Stimulated activated CD8-positive, alpha-beta memory T cell treated with anti-CD3 and anti-CD28 coated beads, Interleukin-4, amount 100 ng/mL, for 1 hour (primary cell): ENCODE data around the gene PTGFR.

ENCODE experiments used
- DNase-seq, 2 donors: peaks; one replicate each; pipeline ENCODE4 v3.0.0-alpha.2; 2020; ENCODE audit warnings: low read depth in 2 of 2, low spot score in 1 of 2

PTGFR gene, protein sequence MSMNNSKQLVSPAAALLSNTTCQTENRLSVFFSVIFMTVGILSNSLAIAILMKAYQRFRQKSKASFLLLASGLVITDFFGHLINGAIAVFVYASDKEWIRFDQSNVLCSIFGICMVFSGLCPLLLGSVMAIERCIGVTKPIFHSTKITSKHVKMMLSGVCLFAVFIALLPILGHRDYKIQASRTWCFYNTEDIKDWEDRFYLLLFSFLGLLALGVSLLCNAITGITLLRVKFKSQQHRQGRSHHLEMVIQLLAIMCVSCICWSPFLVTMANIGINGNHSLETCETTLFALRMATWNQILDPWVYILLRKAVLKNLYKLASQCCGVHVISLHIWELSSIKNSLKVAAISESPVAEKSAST

DNA sequence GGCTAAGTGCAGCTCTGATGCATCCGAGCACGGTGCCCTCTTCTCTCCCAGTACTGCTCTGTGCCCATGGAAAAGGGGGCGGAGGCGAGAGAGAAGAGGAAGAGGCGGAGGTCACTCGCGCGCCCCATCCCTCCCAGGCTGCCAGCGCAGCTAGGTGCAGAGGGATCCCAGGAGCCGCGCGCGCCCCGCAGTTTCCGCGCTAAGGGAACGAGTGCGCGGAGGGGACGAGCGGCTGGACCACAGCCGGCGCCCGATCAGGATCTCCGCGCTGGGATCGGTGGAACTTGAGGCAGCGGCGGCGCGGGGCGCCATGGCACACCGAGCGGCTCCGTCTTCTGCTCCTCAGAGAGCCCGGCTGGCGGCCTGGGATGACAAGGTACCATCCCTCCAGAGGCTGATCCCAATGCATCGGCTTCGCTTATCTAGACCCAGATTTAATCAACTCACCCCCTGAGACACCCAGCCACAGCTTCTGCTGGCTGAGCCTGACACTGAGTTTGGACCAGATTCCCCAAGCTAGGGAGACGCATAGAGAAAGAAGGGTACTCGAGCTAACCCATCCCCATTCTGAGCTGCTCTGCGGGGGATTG lies at the start of gene PTGFR:
TSS of gene PTGFR (plus strand) at position 114 of the 590 bp plus-strand sequence. CDS start 1,770 bp downstream, outside the sequence.
- no peak for DNase-seq

DNA sequence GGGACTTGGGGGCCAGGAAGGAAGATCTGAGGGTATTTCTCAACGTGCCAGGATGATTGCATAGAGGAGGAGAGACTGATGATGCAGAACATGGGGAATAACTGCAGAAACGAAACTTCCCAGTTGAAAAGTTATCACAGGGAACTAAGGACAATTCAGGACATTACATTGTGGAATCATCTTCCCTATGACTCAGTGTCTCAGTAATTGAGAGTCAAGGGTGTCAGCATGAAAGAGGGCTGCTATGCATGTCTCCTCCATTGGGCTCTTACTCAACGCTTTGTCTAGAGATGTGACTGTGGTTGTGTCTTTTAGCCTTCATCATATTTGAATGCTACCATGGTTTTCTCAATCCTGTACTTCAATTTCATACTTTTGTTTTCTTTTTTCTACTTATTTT lies 48.9 kb upstream of the PTGFR start:
- no peak for DNase-seq

DNA sequence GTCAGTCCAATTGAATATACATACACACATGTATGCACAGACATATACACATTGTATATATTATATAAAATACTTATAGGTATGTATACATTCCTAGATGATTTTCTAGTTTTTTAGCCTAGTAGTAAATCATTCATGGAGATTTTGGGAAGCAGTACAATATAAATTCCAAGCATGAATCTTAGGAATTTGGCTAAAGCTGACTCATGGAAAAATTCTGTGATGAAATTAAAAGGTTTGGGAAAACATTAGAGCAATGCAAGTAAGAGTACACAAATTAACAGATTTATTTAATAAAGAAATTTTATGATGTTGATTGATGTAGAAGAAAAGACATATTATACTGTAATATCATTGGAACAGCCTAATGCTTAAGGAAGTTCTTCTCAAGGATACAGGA lies 43.7 kb upstream of the PTGFR start:
- no peak for DNase-seq

DNA sequence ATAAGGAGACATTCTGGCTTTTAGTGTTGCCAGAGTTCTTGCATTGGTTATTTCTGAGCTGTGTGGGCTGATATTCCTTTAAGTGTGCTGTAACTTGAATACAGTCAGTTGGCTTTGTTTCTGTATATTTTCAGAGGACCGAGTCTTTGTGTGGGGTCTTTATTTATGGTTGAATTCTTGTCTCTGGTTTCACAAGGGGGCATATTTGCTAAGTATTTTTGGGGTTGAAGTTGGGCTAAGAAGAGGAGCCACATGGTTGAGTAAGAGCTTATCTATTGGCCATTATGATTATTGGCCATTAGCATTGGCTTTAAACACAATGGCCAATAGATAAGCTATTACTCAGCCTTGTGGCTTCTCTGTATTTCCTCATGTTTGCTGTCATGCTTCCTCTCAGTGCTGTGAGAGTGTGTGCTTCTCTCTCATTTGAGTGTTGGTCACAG lies 26.3 kb upstream of the PTGFR start:
- no peak for DNase-seq

DNA sequence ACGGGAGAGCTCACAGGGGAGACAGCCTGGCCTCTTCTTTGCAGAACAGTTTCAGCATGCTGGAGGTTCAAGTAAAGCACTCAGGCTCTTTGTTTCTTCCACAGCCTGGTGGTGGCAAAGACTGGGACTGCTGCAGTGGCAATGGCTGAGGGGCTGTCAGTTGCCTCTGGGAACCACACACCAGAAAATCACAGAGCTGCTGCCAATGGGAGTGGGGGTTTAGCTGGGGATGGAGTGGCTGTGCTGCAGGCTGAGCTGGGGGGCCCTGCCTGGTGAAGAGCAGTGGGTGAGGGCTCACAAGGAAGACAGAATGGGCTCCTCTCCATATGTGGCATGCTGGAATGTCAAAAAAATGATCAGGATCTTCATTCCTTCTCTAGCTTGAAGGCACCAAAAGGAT lies 25.6 kb upstream of the PTGFR start:
- DNase-seq: no peak

DNA sequence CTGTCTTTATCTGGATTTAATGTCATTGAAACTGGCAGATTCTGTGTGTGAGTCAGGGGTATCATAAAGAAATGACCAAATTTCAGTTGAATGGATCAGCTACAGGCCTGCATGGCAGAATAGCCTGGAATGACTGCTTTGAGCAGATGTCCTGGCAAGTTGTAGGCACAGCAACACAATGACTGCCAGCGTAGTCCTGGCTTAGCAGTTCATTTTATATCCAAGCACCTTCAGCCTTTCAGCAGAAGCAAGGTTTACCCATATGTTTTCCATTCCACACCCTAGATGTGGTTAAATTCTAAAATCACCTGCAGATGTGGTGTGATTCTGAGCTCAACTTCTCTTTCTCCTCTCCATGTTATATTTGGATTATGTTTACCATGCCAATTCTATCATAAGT lies 22.3 kb upstream of the PTGFR start:
- DNase-seq: no peak

DNA sequence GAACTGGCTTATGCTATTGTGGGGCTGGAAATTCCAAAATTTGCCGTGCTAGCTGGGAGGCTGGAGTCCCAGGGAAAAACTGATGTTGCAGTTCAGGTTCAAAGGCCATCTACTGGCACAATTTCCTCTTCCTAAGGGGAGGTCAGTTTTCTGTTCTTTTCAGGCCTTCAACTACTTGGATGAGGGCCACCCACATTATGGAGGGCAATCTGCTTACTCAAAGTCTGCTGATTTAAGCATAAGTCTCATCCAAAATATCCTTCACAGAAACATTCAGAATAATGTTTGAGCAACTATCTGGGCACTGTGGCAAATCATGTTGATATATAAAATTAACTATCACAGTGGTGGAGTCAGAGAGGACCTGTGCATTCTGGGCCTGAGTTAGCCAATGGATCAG lies 21.2 kb upstream of the PTGFR start:
- no peak for DNase-seq

DNA sequence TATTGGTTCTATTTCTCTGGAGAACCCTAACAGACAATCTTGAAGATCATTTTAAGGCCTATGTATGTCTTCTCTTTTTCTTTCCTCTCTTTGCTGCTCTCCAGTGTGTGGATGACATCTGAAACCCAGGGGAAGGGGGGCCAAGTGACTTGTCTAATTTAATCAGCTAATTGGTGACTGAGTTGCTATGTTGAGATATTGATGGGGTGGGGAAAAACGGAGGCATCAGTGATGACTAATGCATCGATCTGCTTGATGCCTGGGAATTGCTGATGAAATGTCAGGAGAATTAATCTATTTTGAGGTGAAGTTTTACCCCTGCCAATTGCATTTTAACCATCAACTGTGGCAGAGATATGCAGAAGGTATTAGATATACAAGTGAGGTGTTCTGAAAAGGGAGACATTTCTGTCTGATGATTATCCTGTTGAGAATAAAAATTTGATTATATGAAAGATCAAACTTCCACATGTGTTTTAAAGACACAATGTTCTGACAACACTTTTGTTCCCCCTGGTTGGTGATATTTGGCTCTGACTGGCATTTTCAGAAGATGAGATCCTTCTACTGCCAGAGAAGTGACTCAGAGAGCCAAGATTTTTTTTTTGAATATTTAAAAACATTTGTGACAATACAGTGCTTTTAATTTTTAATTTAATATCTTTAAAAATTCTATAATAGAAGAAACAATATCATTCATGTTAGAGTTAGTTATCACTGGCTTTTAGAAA lies 18.7 kb upstream of the PTGFR start:
- DNase-seq: no peak

DNA sequence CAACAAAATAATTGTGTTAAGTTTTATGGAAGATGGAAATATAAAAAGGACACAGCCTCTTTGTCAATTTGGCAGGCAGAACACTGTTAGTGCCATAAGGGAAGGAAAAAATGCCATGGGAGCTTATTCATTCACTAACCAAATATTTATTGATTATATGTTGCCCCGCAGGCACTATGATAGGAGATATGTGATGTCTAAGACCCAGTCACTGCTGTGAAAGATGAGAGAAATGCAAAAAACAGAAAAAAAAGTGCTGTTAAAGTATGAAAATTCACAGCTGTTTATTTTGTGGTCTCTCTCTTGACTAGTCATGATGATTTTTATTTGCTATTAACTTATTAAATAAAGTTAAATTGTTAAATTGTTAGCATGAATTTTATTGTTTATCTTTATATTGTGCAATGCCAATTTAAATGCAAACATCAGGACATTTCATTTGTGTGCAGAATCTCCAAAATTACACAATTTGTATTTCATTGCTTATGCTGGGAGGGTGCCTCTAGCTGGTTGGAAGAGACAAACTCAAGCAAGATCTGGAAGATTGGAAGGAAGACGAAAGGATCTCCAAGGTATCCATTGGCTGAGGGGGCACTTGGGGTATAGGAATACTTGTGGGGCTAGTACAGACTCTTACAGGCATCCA lies 17.8 kb upstream of the PTGFR start:
- no peak for DNase-seq

DNA sequence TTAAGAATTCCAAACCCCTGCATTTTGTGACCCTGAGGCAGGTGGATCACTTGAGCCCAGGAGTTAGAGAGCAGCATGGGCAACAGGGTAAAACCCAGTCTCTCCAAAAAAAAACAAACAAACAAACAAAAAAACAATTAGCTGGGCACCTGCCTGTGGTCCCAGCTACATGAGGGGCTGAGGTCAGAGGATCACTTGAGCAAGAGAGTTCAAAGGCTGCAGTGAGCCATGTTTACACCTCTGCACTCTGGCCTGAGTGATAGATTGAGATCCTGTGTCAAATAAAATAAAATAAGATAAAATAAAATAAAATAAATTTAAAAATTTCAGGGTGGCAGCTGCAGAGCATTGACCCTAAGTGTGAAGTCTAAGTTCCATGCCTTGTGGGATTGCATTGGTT lies 16.7 kb upstream of the PTGFR start:
- DNase-seq: no peak

DNA sequence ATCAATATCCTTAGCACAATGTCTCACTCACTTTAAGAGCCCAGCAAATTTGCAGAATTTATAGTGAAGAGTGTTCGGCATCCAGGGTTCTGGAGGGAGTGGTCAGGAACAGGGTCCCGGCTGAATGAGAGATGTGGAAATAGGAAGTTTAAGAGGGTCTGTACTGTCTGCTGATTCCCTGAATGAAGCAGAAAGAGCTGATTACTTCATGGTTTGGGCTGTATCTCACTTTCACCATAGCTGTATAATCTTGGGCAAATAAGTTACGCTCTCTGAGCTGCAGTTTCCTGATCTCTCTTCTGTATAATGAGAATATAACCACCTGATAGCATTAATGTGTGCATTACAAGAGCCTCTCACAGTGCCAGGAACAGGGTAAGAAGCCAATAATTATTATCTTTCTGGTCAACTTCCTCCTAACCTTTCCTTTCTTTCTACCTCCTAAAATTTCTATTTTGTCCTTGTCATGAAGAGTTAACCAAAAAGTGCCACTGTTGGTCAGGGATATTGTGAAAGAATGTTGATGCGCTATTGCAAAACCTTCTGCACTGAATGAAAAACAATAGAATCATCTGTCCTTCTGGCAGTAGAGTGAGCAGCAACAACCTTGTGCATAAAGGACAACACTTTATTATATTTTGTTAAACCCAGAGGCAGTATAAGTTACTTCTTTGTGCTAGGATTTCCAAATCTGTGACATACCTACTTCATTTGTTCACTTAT lies 14.7 kb upstream of the PTGFR start:
- no peak for DNase-seq

DNA sequence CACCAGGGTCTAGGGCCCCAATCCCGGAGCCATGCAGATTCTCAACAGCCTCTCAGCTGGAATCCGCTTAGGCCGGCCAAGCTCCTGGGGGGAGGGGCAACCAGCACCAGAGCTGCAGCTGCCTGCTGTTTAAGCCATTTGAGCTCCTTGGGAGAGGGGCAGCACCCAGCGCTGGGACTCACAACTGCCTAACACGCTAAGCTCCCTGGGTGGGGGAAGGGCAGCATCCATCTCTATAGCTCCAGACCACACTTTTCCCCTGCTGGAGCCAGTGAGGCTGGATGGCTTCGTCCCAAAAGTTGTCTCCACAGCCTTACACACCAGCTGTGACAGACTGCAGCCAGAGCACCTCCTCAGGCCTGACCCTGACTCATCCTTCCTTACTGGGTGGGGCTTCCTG lies 6.9 kb upstream of the PTGFR start:
- no peak for DNase-seq

DNA sequence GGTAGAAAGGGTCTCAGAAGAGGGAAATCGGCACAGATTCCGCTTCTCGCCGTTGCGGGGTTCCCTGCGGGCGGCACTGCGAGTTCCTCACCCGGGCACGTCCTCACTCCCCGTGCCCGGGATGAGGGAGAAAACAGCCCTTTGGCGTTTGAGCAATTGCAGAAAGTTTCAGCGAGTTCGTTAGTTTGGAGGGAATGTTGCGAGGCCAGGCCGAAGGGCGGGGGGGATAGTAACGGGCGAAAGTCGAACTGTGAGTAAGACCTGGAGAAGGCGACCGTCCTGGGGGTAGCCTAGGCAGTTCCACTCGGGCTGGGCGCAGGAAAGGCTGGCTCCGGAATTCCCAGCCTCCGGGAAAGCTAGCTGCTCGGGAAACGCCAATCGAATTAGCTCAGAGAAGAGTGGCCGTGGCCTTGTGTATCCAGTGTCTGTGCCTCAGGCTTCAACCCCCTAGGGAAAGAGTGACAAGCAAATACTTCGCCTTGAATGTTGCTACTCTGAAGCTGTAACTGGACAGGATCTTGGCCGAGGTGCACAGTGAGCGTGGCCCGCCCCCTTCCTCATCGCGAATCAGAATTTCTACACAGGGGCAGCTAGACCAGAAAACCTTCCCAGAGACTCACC lies 787 bp downstream of the PTGFR start:
- DNase-seq: no peak

DNA sequence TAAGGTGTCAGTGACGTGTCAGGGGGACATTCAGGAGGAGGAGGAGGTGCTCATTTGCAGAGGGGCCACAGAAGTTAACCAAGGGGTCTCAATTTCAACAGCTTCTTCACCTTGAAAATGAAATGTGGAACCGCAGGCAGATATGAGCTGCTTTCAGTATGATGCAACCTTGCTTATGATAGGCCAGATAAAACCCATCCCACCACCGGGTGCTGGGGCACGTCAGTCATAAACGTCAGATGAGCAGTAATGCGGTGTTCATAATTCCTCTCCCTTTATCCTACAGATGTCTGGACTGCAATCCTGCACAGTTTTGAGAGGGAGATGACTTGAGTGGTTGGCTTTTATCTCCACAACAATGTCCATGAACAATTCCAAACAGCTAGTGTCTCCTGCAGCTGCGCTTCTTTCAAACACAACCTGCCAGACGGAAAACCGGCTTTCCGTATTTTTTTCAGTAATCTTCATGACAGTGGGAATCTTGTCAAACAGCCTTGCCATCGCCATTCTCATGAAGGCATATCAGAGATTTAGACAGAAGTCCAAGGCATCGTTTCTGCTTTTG lies 1.7 kb downstream of the PTGFR start:
- DNase-seq: no peak

DNA sequence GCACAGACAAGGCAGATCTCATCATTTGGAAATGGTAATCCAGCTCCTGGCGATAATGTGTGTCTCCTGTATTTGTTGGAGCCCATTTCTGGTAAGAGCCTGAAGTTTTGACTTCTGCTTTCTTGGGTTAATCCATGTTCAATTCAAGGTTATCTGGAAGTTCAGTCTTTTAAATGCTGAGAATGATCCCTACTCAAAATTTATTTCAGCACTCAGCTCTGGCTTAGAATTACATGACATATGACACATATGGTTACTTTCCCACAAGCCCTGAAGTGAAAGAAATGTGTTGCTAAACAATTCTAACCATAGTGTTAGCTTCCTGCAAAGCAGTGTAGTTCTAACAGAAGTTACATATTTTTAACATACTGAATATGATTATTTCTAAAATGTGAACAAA lies 2.7 kb downstream of the PTGFR start:
- DNase-seq: no peak

DNA sequence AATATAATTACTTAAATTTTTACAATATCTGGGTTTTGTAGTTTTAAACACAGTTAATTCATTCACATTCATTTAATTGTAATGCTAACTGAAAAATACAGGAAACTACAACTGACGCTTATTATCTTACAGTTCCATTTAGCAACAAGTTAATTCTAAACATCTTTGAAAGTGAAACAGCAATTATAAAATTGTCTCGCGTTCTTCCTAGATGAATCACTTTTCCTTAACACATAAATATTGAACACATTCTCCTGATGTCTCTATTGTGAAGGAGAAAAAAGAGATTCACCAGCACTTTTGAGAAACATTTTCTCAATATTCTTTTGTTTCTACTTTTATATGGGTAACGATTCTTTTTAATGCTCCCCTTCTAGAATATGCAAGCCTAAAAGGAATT lies 6.4 kb downstream of the PTGFR start:
- no peak for DNase-seq

DNA sequence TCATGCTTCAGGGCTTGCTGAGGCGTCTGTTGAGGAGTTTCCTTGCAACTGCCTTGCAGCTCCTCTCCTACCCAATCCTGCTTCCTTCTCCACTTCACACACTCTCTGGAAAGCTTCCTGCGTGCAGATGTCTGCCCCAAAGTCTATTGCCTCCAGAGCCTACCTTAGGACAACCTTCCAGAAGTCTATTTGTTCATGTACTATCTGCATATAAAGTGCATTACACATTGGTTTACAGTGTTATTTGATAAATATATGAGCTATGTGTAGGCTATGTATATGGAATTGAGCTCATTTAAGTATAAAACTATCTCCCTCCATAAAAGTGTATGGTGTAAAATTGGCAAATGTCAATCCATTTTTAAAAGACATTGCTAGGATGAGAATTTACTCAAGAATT lies 9.8 kb downstream of the PTGFR start:
- no peak for DNase-seq

DNA sequence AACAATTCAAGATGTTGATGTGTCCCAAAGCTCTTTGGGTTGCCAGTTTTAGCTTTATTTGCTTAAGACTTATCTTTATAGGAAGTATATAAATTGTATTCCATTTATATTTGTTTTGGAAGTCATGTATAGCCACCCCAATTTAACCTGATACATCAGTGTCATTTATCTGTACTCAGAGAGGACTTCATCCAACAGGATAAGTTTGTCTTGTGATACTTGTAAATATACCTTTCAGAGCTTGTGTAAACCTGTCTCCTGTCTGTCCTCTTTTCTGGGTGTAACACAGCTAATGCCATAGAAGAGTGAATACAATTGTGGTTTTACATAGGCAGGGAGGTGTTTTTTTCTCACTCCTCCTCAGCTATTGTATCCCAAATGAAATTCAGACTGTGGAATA lies 10.4 kb downstream of the PTGFR start:
- no peak for DNase-seq

DNA sequence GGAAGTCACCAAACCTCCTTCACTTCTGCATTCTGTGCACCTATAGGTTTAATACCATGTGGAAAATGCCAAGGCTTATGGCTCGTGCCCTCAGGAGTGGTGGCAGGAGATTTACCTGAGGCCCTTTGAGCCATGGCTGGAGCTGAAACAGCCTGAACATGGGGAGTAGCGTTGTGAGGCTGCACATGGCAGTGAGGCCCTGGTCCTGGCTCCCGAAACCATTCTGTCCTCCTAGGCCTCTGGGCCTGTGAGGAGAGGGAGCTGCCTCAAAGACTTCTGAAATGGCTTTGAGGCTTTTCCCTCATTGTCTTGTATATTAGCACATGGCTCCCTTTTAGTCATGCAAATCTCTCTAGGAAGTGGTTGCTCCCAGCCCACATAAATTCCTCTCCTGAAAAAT lies 20.6 kb downstream of the PTGFR start:
- DNase-seq: no peak

DNA sequence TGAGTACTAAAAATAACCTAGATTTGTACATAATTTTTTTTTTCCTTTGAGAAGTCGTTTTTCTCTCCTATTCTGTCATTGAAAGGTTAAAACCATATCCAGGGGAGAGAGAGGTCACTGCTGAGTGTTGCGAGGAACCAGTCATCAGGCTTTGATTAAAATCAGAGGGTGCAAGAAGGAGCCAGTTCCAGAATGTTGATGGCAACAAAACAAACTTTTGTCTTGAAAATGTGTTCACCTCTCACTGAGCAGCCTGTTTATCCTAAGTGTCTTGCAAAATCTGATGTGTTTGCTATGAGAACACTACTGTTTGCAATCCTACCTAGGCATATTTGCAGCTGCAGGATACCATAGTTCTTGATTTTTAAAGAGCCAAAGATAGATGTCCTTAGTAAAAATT lies 25.9 kb downstream of the PTGFR start:
- DNase-seq: no peak
